HepG2 (cell line): ENCODE data around the gene PIGZ. TPM values are rescaled to one million over a fixed set of nuclear protein-coding genes. Genes with fewer than 3 reads are reported as not detected.

Experiments
- AKAP8 ChIP-seq: sonication (generic); formaldehyde crosslinking; IDR thresholded peaks from 2 replicates; pipeline ENCODE4 v1.5.1; 2020; ENCODE audit warnings: mild to moderate bottlenecking, missing genetic modification reagents
- ARHGAP35 ChIP-seq: sonication (generic); formaldehyde crosslinking; IDR thresholded peaks from 2 replicates; pipeline ENCODE4 v1.9.0; 2022; ENCODE audit warnings: mild to moderate bottlenecking, inconsistent platforms, moderate library complexity, missing genetic modification reagents, borderline replicate concordance
- EHMT2 ChIP-seq: fragments of 200-600 bp; sonication (generic); IDR thresholded peaks from 2 replicates; pipeline ENCODE4 v1.7.0; 2017; ENCODE audit warnings: antibody characterized with exemption, low read depth, low read length, borderline replicate concordance
- FOXM1 ChIP-seq: sonication (generic); formaldehyde crosslinking; IDR thresholded peaks from 2 replicates; pipeline ENCODE4 v1.5.0; 2020; ENCODE audit warnings: missing genetic modification reagents
- HDAC2 ChIP-seq: sonication (generic); formaldehyde crosslinking; IDR thresholded peaks from 2 replicates; pipeline ENCODE4 v1.4.0; 2020; ENCODE audit warnings: missing genetic modification reagents
- KDM5A ChIP-seq: fragments of 200-600 bp; sonication (generic); IDR thresholded peaks from 2 replicates; pipeline ENCODE4 v1.7.0; 2018; ENCODE audit warnings: antibody characterized with exemption, mild to moderate bottlenecking, low read length, borderline replicate concordance
- MEIS2 ChIP-seq: sonication (generic); formaldehyde crosslinking; IDR thresholded peaks from 2 replicates; pipeline ENCODE4 v1.9.0; 2021; ENCODE audit warnings: mild to moderate bottlenecking, missing genetic modification reagents
- MIER3 ChIP-seq: IDR thresholded peaks from 2 replicates; pipeline ENCODE4 v1.6.1; 2016; ENCODE audit warnings: missing compliant biosample characterization, borderline replicate concordance
- POLR2A ChIP-seq, 2 experiments: IDR thresholded peaks; 2 replicates each; pipeline ENCODE4 v1.6.1; 2011; ENCODE audit warnings: low read depth in 2 of 2, low read length in 2 of 2, mild to moderate bottlenecking in 1 of 2, moderate library complexity in 1 of 2; ENCODE audit not compliant: insufficient read depth in 1 of 2
- TCF12 ChIP-seq, 2 experiments: fragments of 450-650 bp in 1 of 2; sonication (generic) in 1 of 2; formaldehyde crosslinking in 1 of 2; IDR thresholded peaks; 2 replicates each; pipeline versions ENCODE4 v1.6.1 to v1.8.0; 2017 to 2022; ENCODE audit warnings: antibody characterized with exemption in 1 of 2, mild to moderate bottlenecking in 1 of 2, missing genetic modification reagents in 1 of 2, moderate library complexity in 1 of 2
- ZNF124 ChIP-seq: sonication (generic); formaldehyde crosslinking; IDR thresholded peaks from 2 replicates; pipeline ENCODE4 v1.4.0; 2020; ENCODE audit warnings: missing genetic modification reagents
- ZNF3 ChIP-seq: IDR thresholded peaks from 2 replicates; pipeline ENCODE4 v1.7.0; 2017; ENCODE audit warnings: inconsistent platforms
- ZNF614 ChIP-seq: IDR thresholded peaks from 2 replicates; pipeline ENCODE4 v1.6.1; 2018; ENCODE audit warnings: missing biosample characterization, missing genetic modification reagents, inconsistent platforms, borderline replicate concordance
- ZNF724P ChIP-seq: sonication (generic); formaldehyde crosslinking; IDR thresholded peaks from 2 replicates; pipeline ENCODE4 v1.8.0; 2022; ENCODE audit warnings: missing genetic modification reagents, borderline replicate concordance
- ZSCAN12 ChIP-seq: sonication (generic); formaldehyde crosslinking; IDR thresholded peaks from 2 replicates; pipeline ENCODE4 v1.9.0; 2021; ENCODE audit warnings: mild to moderate bottlenecking, missing genetic modification reagents
- polyA plus RNA-seq, 8 experiments: library from polyadenylated mRNA; depleted of rRNA in 3 of 8; stranded (reverse) in 7 of 8; unstranded in 1 of 8; fragments of >200 nt; fragmentation: Illumina TruSeq in 4 of 8; extraction: Trizol in 4 of 8; gene quantifications; 2 replicates each; pipeline versions ENCODE4 v1.2.1 to v1.2.3, GENCODE V29; 2011 to 2016; ENCODE audit warnings: low read depth in 4 of 8, missing spikeins in 1 of 8, mixed read lengths in 1 of 8; ENCODE audit not compliant: insufficient read depth in 1 of 8
- total RNA-seq, 5 experiments: library from RNA; depleted of rRNA; stranded (reverse); fragments of >200 nt; fragmentation: Illumina TruSeq; extraction: Trizol; gene quantifications; 2 replicates each; pipeline ENCODE4 v1.2.3, GENCODE V29; 2016; ENCODE audit warnings: low read depth in 1 of 5
- TF ChIP-seq, protein P1 (sequence below): IDR thresholded peaks from 2 replicates; pipeline ENCODE4 v1.6.1; 2016
- TF ChIP-seq, protein P2 (sequence below): IDR thresholded peaks from 2 replicates; pipeline ENCODE4 v1.6.1; 2012; ENCODE audit warnings: low read length, improper control_type of control experiment
- TF ChIP-seq, protein P3 (sequence below): sonication (generic); formaldehyde crosslinking; IDR thresholded peaks from 2 replicates; pipeline ENCODE4 v1.4.0; 2020; ENCODE audit warnings: missing genetic modification reagents, low read depth, mild to moderate bottlenecking, borderline replicate concordance
- TF ChIP-seq, protein P4 (sequence below): sonication (generic); formaldehyde crosslinking; IDR thresholded peaks from 2 replicates; pipeline ENCODE4 v1.5.1; 2020; ENCODE audit warnings: mild to moderate bottlenecking, missing genetic modification reagents, borderline replicate concordance

PIGZ gene
- total and polyA plus RNA-seq, 2 of the 13 experiments (the other 11 are each of a cell fraction or from before 2014, with no cell fraction given): 4.7 to 60.5 TPM

DNA sequence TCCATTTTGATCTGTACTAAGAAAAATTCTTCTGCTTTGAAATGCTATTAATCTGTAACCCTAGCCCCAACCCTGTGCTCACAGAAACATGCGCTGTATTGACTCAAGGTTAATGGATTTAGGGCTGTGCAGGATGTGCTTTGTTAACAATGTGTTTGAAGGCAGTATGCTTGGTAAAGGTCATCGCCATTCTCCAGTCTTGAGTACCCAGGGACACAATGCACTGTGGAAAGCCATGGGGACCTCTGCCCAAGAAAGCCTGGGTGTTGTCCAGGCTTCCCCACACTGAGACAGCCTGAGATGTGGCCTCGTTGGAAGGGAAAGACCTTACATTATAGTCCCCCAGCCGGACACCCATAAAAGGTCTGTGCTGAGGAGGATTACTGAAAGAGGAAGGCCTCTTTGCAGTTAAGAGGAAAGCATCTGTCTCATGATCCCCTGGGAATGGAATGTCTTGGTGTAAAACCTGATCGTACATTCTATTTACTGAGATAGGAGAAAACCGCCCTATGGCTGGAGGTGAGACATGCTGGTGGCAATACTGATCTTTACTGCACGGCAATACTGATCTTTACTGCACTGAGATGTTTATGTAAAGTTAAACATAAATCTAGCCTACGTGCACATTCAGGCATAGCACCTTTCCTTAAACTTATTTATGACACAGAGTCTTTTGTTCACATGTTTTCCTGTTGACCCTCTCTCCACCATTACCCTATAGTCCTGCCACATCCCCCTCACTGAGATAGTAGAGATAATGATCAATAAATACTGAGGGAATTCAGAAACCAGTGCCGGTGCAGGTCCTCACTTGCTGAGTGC, 6.3 kb downstream of the PIGZ start (continued):
- TF ChIP-seq EHMT2: 0 out of 2 replicates have a peak, but pooled peaks have one; percentile 26
- peak; percentile 86 for TF ChIP-seq AKAP8 (CRISPR knock-in tag)
- TF ChIP-seq, protein P1, sequence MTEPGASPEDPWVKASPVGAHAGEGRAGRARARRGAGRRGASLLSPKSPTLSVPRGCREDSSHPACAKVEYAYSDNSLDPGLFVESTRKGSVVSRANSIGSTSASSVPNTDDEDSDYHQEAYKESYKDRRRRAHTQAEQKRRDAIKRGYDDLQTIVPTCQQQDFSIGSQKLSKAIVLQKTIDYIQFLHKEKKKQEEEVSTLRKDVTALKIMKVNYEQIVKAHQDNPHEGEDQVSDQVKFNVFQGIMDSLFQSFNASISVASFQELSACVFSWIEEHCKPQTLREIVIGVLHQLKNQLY (CRISPR knock-in tag): peak; percentile 96
- TF ChIP-seq KDM5A: no peak
- TF ChIP-seq TCF12 (IDR thresholded peaks at IDR 0.05): no peak
- peak; percentile 54 for TF ChIP-seq TCF12 (CRISPR knock-in tag; IDR thresholded peaks at IDR 0.05)
- TF ChIP-seq ZNF614: peak; percentile 72
- TF ChIP-seq, protein P2, sequence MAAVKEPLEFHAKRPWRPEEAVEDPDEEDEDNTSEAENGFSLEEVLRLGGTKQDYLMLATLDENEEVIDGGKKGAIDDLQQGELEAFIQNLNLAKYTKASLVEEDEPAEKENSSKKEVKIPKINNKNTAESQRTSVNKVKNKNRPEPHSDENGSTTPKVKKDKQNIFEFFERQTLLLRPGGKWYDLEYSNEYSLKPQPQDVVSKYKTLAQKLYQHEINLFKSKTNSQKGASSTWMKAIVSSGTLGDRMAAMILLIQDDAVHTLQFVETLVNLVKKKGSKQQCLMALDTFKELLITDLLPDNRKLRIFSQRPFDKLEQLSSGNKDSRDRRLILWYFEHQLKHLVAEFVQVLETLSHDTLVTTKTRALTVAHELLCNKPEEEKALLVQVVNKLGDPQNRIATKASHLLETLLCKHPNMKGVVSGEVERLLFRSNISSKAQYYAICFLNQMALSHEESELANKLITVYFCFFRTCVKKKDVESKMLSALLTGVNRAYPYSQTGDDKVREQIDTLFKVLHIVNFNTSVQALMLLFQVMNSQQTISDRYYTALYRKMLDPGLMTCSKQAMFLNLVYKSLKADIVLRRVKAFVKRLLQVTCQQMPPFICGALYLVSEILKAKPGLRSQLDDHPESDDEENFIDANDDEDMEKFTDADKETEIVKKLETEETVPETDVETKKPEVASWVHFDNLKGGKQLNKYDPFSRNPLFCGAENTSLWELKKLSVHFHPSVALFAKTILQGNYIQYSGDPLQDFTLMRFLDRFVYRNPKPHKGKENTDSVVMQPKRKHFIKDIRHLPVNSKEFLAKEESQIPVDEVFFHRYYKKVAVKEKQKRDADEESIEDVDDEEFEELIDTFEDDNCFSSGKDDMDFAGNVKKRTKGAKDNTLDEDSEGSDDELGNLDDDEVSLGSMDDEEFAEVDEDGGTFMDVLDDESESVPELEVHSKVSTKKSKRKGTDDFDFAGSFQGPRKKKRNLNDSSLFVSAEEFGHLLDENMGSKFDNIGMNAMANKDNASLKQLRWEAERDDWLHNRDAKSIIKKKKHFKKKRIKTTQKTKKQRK: no peak
- TF ChIP-seq ZNF724P (CRISPR knock-in tag): peak; percentile 39; the same call in 1 of the 2 replicates
- TF ChIP-seq MEIS2 (CRISPR knock-in tag): no peak
- TF ChIP-seq, protein P3, sequence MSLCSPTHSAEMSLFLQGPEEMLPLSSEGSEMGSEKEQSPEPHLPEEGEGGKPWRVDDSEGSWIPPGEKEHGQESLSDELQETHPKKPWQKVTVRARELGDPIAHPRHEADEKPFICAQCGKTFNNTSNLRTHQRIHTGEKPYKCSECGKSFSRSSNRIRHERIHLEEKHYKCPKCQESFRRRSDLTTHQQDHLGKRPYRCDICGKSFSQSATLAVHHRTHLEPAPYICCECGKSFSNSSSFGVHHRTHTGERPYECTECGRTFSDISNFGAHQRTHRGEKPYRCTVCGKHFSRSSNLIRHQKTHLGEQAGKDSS (CRISPR knock-in tag): no peak
- TF ChIP-seq ZNF124 (CRISPR knock-in tag): no peak; the same call in 1 of the 2 replicates
- TF ChIP-seq, protein P4, sequence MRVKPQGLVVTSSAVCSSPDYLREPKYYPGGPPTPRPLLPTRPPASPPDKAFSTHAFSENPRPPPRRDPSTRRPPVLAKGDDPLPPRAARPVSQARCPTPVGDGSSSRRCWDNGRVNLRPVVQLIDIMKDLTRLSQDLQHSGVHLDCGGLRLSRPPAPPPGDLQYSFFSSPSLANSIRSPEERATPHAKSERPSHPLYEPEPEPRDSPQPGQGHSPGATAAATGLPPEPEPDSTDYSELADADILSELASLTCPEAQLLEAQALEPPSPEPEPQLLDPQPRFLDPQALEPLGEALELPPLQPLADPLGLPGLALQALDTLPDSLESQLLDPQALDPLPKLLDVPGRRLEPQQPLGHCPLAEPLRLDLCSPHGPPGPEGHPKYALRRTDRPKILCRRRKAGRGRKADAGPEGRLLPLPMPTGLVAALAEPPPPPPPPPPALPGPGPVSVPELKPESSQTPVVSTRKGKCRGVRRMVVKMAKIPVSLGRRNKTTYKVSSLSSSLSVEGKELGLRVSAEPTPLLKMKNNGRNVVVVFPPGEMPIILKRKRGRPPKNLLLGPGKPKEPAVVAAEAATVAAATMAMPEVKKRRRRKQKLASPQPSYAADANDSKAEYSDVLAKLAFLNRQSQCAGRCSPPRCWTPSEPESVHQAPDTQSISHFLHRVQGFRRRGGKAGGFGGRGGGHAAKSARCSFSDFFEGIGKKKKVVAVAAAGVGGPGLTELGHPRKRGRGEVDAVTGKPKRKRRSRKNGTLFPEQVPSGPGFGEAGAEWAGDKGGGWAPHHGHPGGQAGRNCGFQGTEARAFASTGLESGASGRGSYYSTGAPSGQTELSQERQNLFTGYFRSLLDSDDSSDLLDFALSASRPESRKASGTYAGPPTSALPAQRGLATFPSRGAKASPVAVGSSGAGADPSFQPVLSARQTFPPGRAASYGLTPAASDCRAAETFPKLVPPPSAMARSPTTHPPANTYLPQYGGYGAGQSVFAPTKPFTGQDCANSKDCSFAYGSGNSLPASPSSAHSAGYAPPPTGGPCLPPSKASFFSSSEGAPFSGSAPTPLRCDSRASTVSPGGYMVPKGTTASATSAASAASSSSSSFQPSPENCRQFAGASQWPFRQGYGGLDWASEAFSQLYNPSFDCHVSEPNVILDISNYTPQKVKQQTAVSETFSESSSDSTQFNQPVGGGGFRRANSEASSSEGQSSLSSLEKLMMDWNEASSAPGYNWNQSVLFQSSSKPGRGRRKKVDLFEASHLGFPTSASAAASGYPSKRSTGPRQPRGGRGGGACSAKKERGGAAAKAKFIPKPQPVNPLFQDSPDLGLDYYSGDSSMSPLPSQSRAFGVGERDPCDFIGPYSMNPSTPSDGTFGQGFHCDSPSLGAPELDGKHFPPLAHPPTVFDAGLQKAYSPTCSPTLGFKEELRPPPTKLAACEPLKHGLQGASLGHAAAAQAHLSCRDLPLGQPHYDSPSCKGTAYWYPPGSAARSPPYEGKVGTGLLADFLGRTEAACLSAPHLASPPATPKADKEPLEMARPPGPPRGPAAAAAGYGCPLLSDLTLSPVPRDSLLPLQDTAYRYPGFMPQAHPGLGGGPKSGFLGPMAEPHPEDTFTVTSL (CRISPR knock-in tag): peak; percentile 73; the same call in 1 of the 2 replicates
- TF ChIP-seq HDAC2 (CRISPR knock-in tag): peak; percentile 82
- TF ChIP-seq ZNF3 (CRISPR knock-in tag): 0 out of 2 replicates have a peak, but pooled peaks have one; percentile 19
- TF ChIP-seq MIER3 (CRISPR knock-in tag): peak; percentile 84
- peak in 1 of 2 experiments; percentile 44; a peak in 1 of 4 replicates for TF ChIP-seq POLR2A (IDR thresholded peaks at IDR 0.05; ENCODE audit: insufficient read depth in 1 of 2, low read depth in 2 of 2, low read length in 2 of 2)
- TF ChIP-seq ZSCAN12: no peak
- TF ChIP-seq ARHGAP35 (CRISPR knock-in tag): no peak
- no peak for TF ChIP-seq FOXM1 (CRISPR knock-in tag)
